HG03135 (cell line): Measurements from ENCODE around the gene JADE1.

Experiments
- ATAC-seq: cut with Tn5 transposase; IDR thresholded peaks from one replicate; pipeline ENCODE4 v1.9.1; 2021; ENCODE audit warnings: mild to moderate bottlenecking, moderate library complexity; ENCODE audit not compliant: unreplicated experiment

The JADE1 gene

DNA sequence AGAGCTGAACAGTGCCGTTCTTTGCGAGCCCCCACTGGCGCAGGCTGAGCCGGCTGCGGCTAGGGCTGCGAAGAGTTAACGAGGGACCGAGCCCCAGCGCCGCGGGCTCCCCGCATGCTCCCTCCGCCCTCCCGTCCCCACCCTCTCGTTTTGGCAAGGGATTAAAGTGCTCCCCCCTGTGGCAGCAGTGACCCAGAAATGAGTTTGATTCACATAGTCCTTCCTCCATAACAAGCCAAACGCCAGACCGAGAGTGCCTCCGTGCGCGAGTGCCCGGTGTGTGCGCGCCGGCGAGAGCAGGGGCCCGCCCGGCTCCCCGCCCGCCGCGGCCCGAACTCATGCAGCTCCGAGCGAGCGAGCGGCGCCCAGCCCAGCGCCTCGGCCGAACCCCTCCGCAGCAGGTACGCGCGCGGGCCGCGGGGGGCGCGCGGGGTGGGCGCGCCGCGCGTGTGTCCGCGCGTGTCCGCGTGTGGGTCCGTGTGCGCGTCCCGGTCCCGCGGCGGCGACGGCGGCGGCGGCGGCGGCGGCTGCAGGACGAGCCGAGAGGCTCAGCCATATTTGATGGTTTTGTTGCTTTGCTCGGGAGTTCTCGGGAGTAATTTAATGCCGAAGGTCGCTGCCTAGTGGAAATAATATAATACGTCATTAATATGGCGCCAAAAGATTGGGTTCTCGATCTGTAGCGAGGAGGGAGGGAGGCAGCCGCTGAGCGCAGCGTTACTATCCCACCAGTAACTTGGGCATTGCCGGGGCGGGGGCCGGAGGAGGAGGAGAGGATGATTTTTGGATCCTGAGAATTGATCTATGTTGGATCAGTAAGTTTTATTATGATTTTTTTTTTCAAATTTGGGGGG is at the start of gene JADE1:
JADE1 (plus strand) TSS at position 224 of the 854 bp plus-strand sequence. CDS start 22,059 bp downstream, outside the sequence.
- peak; percentile 51 for ATAC-seq

GRCh38 chr4:128766781-128767180 is 42.7 kb upstream of the JADE1 start:
- ATAC-seq, result no peak

- ATAC-seq, result no peak
Measured at GRCh38 chr4:128768373-128768996, 41.0 kb upstream of the JADE1 start.

- no peak for ATAC-seq
Measured at GRCh38 chr4:128769011-128769410, 40.5 kb upstream of the JADE1 start.

- ATAC-seq, result no peak
Measured at GRCh38 chr4:128770807-128771206, 38.7 kb upstream of the JADE1 start.

DNA sequence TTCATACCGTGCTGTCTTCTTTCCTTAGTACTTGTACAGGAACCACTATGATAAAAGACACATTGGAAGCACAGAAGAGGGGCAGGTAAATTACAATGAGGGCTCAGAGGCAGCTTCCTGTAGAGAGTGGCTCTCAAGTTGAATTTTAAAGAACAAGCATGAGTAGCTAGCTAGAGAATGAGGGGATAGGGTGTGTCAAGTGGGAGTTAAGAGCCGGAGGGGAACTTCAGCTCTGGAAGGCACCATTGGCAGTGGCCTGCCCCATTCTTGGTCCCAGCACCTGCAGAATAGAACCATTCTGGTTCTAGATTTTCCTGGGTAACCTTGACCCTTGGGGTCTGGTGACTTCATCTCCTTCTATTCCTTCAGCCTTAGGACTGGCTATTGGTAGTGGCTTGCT is 34.0 kb upstream of the JADE1 start:
- ATAC-seq, result no peak

DNA sequence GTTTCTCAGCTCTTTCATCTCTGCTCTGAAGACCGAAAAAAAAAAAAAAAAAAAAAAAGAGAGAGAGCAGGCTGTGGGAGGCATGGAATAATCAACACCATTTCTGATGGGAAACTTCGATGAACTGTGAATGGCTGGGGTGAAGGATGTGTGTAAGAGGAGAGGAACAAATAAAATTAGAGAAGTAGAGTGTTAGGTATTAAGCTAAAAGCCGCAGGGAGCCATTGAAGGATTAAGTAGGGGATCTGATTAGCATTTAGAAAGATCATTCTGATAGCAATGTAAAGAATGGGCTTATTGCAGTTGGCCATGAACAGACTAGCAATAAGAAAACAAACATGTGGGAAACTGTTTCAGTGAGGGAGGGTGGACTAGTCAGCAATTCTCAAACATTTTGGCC is 33.6 kb upstream of the JADE1 start:
- ATAC-seq, result no peak

- no peak for ATAC-seq
Measured at GRCh38 chr4:128776794-128777216, 32.7 kb upstream of the JADE1 start.

DNA sequence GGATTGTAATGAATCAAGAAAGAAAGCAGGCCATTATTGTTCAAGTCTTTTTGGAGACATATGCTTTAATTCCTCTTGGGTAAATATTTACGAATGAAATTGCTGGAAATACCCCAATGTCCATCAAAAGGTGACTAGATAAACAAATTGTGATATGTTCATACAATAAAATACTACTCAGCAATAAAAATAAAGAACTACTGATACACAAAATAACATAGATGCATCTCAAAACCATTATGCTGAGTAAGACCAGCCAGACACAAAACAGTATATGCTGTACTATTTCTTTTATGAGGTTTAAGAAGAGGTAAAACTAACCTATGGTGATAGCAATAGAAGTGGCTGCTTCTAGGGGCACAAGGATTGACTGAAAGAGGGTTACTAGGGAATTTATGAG is 28.8 kb upstream of the JADE1 start:
- no peak for ATAC-seq

GRCh38 chr4:128782076-128782715 is 27.3 kb upstream of the JADE1 start:
- ATAC-seq, result no peak

- no peak for ATAC-seq
Measured at GRCh38 chr4:128782875-128783614, 26.5 kb upstream of the JADE1 start.

DNA sequence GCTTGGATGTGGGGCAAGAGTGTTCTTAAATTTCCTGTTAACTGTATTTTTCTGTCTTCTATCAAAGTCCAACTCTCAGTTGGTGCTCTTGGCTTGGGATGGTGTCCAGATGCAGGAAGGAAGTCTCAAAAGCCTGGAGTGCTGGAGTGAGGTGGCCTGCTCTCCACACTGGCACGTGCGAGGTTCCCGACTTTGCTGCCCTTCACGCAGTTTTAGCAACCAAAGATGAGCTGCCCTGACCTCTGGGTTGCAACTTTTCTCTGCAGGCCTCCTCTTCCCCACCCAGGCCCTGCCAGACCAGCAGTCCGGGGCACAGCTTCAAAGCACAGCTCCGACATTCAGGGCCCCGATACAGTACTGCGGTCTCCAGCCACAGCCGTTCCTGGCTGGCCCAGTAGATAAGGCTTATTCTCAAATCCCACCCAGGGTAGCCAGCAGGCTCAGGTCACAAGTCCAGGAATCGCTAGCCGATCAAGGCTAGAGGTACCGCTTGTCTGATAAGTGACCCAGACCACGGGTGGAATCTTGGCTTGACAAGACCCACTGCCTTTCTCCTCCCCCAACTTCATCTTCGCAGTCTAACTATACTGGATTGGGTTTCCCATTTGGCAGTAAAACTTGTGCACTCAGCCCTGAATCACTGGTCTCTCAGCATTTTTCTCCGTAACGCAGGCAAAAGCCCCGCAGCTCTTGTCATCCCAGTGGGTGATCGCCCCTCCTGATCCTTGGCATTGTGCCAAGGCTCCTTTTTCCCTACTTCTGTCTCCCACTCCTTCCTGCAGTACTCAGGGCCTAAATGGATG is 21.8 kb upstream of the JADE1 start:
- ATAC-seq, result no peak

DNA sequence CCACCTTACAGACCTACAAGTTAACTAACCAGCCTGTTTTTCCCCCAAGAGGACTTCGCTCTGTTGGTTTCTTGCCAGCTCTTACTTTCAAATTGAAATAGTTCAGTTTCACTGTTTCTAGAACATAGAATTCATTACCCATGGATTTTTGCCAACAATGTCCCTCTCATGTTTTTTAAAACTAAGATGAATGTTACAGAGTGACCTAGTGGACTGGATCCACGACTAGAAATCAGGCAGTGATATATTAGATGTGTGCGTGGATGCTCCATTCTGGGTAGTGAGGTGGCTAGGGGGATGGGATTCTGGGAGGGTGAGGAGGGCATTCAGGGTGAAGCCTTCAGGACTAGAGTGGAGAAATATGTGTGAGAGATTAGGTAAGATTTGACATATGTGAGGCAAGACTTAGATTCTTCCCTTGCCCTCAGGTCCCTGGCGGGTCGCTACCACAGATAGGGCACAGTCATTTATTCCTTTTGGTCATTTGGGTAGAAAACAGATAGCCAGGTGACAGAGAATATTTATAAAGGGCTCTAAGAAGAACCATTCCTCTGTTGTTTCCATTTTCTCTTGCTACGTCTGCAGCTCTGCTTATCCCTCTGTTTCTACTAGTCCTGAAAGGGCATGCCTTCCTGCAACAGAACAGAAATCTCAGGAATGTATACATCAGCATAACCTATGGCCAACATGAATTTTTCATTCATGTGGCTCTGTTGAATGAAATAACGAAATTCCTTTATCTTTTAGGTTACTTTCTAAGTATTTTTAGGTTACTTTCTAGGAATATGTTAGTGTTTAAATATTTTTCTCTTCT is 15.4 kb upstream of the JADE1 start:
- no peak for ATAC-seq

DNA sequence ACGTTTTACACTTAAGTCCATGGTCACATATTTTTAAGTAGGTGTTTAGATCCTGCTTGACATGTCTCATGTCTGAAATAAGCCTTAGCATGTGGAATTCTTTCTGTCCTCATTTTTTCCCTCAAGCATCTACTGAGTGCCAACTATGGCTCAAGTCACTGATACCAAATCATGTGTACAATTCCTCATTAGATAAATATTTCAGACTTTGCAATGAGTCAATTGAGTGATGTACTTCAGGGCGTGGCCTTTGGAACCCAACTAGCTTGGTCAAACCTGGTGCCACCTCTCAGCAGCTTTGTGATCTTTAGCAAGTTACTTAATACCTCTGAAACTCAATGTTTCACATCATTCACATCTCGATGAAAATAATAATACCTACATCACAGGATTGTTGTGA is 12.6 kb upstream of the JADE1 start:
- ATAC-seq, result no peak

- no peak for ATAC-seq
Measured at GRCh38 chr4:128800284-128800683, 9.2 kb upstream of the JADE1 start.

DNA sequence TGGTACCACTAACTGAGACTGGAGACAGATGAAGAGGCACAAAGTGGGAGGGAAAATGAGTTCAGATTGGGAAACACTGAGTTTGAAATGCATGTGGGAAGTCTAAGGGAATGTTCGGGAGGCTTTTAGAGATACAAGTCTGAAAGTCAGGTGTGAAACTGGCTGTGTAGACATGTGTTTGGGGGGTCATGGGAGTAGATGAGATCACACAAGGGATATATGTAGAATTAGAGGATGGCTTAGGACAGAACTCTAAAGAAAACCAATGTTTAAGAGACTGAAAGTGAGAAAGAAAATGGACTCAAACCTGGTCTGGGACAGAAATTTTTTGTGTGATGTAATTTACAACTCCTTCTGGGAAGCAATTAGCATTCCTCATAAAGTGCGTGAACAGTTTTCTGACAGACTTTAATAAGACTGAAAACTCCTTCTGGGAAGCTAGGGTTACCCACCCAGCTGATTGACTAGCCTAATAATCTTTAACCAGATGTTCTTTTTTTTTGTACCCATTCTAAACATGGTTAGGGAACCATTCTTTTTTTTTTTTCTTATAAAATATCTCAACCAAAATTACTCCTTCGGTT is 8.7 kb upstream of the JADE1 start:
- no peak for ATAC-seq

DNA sequence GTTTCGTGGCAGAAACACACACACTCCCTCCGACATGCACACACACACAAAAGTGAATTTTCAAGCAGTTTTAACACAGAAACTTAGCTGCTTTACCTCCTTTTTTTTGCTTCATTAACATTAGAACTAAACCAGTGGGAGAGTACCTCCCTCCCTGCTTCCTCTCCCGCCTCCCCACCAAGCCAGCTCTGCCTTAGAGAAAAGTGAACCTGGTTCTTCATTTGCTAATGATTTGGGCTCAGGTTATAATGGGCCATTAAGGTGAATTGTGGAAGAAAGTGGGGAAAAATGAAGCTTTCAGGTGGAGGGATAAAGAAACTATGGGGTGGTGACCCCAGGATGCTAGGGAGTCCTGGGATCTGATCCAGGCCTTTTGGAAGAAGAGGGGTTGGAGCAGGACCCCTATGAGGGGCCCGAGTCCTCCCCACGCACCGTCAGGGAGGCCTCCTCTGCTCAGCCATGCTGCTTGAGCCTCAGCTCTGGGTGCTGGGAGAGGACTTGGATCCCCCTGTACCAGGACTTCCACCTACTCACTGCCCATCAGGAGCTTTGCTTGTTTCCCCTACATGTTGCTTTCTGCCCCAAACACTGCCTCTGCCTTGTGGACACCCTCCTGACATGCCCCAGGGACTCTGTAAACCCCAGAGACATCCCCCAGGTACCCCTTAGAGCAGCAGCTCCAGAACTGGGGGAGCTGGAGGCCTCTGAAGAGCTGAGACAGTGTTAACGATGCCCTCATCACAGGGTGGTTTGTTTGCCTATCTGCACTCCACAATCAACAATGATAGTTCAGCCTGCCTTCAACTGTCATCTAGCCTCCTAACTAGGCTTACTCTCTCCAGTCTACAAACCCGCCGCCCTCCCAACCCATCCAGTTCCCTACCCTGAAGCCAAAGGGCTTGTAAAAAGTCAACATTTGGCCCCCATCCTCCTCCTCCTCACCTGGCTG is 6.5 kb upstream of the JADE1 start:
- ATAC-seq, result no peak

DNA sequence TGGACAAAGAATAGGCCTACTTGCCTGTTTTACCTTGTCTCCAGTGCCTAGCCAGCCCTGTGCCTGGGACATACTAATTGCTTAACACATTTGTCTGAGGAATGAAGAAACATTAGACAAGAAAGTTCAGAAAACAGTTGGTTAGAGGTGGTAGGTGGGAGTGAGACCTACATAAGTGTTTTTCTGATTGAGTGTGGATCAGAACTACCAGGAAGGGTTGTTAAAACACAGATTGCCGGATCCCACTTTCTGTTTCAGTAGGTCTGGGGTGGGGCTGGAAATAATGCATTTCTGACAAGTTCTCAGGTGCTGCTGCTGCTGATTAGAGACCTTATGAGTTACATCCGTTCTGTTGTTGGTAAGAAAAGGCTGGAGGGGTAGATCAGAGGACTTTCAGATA is 5.7 kb upstream of the JADE1 start:
- ATAC-seq, result no peak
